ENCODE results near the gene COP1. TPM values are rescaled to one million over a fixed set of nuclear protein-coding genes. Genes with fewer than 3 reads are reported as not detected.

COP1 gene
- total and polyA plus RNA-seq, 2 donors (not counting 3 experiments of a cell fraction or from before 2014, with no cell fraction given): 16.5 to 40.9 TPM

GRCh38 chr1:176193663-176194062 is 13.4 kb downstream of the COP1 start:
- H3K9ac ChIP-seq (replicated peaks; ENCODE audit: extremely low read depth, insufficient read depth, low read length): no peak overlapping the region
- no peaks in the 10 kb centered on the region for H3K9me1 ChIP-seq (replicated peaks; ENCODE audit: control insufficient read depth, extremely low read depth, insufficient read depth, low read length)
- no TSS peak for BruUV-seq (replicated peaks)
- H2AFZ ChIP-seq (ENCODE audit: low read depth, low read length): no peak overlapping the region
- no peaks in the 10 kb centered on the region for H3K36me3 ChIP-seq (ENCODE audit: control insufficient read depth in 2 of 2, extremely low read depth in 1 of 2, insufficient read depth in 2 of 2, low read length in 2 of 2)
- H3K9me3 ChIP-seq (replicated peaks; ENCODE audit: control insufficient read depth, insufficient read depth, low read length): no peaks in the 10 kb centered on the region
- H3K27me3 ChIP-seq (ENCODE audit: control insufficient read depth in 2 of 2, insufficient read depth in 2 of 2, low read length in 2 of 2): no peaks in the 10 kb centered on the region
- no peak for DNase-seq (ENCODE audit: low read depth, low spot score)
- TF ChIP-seq CTCF (IDR thresholded peaks at IDR 0.05; ENCODE audit: extremely low read depth in 1 of 2, insufficient read depth in 1 of 2, low read depth in 1 of 2, low read length in 2 of 2) (no peak), MAX (IDR thresholded peaks at IDR 0.05; ENCODE audit: insufficient read depth, insufficient read length) (no peak), GATA2 (IDR thresholded peaks at IDR 0.05; ENCODE audit: insufficient read depth, insufficient read length, low read depth, low read length) (no peak), POLR2A (IDR thresholded peaks at IDR 0.05; ENCODE audit: low read depth, low read length) (no peak)
- H3K27ac ChIP-seq (ENCODE audit: insufficient read depth, low read depth, low read length): no peak overlapping the region
- dilution Hi-C loops (cut with MboI; ENCODE audit: extremely low pct_ligation_motif_present, low sequenced_read_pairs): no loop called here
- FAIRE-seq: no peak
- H4K20me1 ChIP-seq (replicated peaks; ENCODE audit: control insufficient read depth, extremely low read depth, insufficient read depth, low read length): peaks cover 25% of the 10 kb centered on the region
- H3K79me2 ChIP-seq (ENCODE audit: control insufficient read depth, insufficient read depth, low read length): peaks cover 98% of the 10 kb centered on the region
- H3K4me1 ChIP-seq (ENCODE audit: control insufficient read depth, extremely low read depth, insufficient read depth, low read length): no peaks in the 10 kb centered on the region
- no peak overlapping the region for H3K4me2 ChIP-seq (ENCODE audit: insufficient read depth, low read length)
- no peak overlapping the region for H3K4me3 ChIP-seq (replicated peaks in 1 of 3; ENCODE audit: insufficient read depth in 1 of 3, low read depth in 1 of 3, low read length in 3 of 3)
- ChIA-PET POLR2A (no interaction called here), CTCF (no interaction called here)
- intact Hi-C loops (cut with micrococcal nuclease): no loop called here

- ChIA-PET CTCF (no interaction called here), POLR2A (no interaction called here)
- Histone ChIP-seq H3K36me3 (ENCODE audit: control insufficient read depth in 2 of 2, extremely low read depth in 1 of 2, insufficient read depth in 2 of 2, low read length in 2 of 2) (no peaks in the 10 kb centered on the region), H3K79me2 (ENCODE audit: control insufficient read depth, insufficient read depth, low read length) (peaks cover 99% of the 10 kb centered on the region), H4K20me1 (replicated peaks; ENCODE audit: control insufficient read depth, extremely low read depth, insufficient read depth, low read length) (peaks cover 28% of the 10 kb centered on the region), H3K27ac (ENCODE audit: insufficient read depth, low read depth, low read length) (no peak overlapping the region), H3K4me2 (ENCODE audit: insufficient read depth, low read length) (no peak overlapping the region), H3K4me1 (ENCODE audit: control insufficient read depth, extremely low read depth, insufficient read depth, low read length) (no peaks in the 10 kb centered on the region), H3K9me3 (replicated peaks; ENCODE audit: control insufficient read depth, insufficient read depth, low read length) (no peaks in the 10 kb centered on the region), H3K4me3 (replicated peaks in 1 of 3; ENCODE audit: insufficient read depth in 1 of 3, low read depth in 1 of 3, low read length in 3 of 3) (no peak overlapping the region), H2AFZ (ENCODE audit: low read depth, low read length) (no peak overlapping the region), H3K9ac (replicated peaks; ENCODE audit: extremely low read depth, insufficient read depth, low read length) (no peak overlapping the region), H3K9me1 (replicated peaks; ENCODE audit: control insufficient read depth, extremely low read depth, insufficient read depth, low read length) (no peaks in the 10 kb centered on the region), H3K27me3 (ENCODE audit: control insufficient read depth in 2 of 2, insufficient read depth in 2 of 2, low read length in 2 of 2) (no peaks in the 10 kb centered on the region)
- BruUV-seq (replicated peaks): no TSS peak
- TF ChIP-seq GATA2 (IDR thresholded peaks at IDR 0.05; ENCODE audit: insufficient read depth, insufficient read length, low read depth, low read length) (no peak), MAX (IDR thresholded peaks at IDR 0.05; ENCODE audit: insufficient read depth, insufficient read length) (no peak), CTCF (IDR thresholded peaks at IDR 0.05; ENCODE audit: extremely low read depth in 1 of 2, insufficient read depth in 1 of 2, low read depth in 1 of 2, low read length in 2 of 2) (no peak), MYC (IDR thresholded peaks at IDR 0.05; ENCODE audit: low read depth, low read length) (no peak), POLR2A (IDR thresholded peaks at IDR 0.05; ENCODE audit: low read depth, low read length) (no peak), FOS (IDR thresholded peaks at IDR 0.05; ENCODE audit: borderline replicate concordance, insufficient read depth, low read length) (no peak), POLR2AphosphoS5 (IDR thresholded peaks at IDR 0.05; ENCODE audit: insufficient read depth, low read depth, low read length) (no peak), EZH2 (IDR thresholded peaks at IDR 0.05; ENCODE audit: borderline replicate concordance, low read depth, low read length, severe bottlenecking) (no peak), JUN (IDR thresholded peaks at IDR 0.05; ENCODE audit: borderline replicate concordance, insufficient read depth, insufficient read length, low read depth) (no peak)
- intact Hi-C loops (cut with micrococcal nuclease): no loop called here
- DNase-seq (ENCODE audit: low read depth, low spot score) (no peak), FAIRE-seq (no peak)
- dilution Hi-C loops (cut with MboI; ENCODE audit: extremely low pct_ligation_motif_present, low sequenced_read_pairs): no loop called here
These were observed 14.1 kb downstream of the COP1 start for GRCh38 chr1:176193023-176193422.

Data from endothelial cell of umbilical vein (primary cell).